ENCODE measurements around the gene DUT.

DUT gene

DNA sequence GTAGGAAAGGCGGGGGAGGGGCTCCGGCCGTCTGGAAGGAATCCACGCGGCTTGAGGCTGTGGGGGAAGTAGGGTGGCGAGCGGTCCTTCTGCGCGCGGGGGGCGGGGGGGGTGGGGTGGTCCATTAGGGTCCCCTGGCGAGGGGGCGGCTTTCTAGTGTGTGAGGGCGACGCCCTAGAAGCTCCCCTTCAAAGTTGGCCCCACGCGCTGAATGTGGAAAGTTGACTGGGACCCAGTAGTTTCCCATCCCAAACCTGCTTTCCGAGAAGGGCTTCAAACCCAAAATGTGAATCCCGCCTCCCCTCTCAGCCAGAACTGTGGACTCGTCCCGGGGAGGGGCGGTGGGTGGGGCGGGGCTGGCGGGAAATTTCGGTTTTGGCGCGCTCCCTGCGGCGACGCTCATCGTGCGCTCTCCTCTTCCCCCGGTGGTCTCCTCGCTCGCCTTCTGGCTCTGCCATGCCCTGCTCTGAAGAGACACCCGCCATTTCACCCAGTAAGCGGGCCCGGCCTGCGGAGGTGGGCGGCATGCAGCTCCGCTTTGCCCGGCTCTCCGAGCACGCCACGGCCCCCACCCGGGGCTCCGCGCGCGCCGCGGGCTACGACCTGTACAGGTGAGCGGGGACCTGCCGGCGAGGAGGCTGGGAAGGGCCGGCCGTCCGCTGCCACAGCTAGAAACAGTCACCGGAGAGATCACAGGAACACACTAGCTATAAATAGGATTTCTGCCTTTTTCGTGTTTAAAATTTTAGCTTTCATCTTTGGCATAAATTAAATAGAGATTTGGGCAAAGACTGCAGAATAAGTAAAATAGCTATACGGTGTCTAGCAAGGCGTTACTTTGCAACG lies 790 bp downstream of the DUT start:
- peak; percentile 34 for DNase-seq

DNA sequence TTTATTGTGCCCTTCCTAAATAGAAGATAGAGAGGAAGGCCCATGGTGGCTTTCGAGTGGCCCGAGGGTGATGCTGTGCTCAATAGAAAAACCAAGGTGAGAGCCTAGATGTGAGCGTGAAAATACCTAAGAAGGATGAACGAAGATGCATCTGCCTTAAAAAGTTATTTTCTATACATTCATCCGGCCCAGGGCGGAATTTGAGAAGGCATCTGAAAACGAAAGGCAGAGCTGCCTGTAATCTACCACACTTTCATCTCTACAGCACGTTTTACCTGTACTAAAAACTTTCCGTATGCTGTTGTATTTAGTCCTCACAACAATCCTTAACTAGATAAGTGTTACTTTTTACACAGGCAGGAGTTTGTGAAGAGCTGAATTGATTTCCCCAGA lies 1.4 kb downstream of the DUT start:
- DNase-seq, result no peak

DNA sequence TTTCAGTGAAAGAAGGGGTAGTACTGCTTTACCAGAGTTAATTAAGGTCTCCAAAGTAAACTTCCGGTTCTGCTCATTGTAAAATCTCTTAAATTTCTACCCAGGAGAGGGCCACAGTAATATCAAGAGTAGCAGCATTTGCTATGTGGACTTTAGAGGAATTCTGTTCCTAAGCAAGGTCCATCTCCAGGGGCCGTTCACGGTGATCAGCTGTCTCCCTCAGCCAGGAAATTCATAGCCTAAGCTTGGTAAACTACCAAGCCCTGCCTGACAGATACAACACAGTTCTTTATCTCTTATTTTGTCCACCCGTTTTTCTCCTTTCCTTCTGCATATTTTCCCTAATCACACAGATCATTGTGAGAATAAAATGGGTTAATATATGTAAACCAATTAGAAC lies 2.3 kb downstream of the DUT start:
- no peak for DNase-seq

DNA sequence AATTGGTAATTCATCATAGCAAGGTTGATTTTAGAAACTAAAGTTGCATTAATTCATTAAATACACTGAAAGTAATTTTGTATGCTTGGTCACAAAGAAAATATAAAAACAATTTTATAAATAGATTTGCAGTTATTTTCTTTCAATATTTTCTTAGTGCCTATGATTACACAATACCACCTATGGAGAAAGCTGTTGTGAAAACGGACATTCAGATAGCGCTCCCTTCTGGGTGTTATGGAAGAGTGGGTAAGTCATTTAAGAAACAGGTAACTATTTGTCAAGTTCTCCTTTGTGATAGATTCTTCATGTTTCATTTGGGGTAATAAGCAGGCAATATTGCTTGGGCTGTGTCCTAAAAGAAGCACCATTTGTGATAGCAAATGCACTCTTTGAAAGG lies 3.0 kb downstream of the DUT start:
- DNase-seq, result no peak

DNA sequence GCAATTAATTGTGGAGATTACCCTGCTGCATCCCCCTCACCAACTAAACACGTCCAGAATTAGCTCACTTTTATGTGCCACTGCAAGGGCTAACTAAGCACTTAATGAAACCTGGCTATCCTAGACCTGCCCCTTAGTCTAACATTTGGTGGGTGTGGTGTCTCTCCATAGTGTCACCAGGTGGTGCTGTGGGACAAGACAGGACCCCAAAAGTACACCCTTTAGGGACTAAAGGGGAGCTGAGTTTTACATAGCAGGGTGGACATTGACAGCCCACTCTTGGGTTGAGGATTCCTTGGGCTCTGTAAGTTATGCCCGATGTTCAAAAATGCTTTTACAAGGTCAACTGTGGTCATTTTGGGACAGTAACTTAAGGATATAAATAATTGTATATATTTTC lies 5.7 kb downstream of the DUT start:
- no peak for DNase-seq

DNA sequence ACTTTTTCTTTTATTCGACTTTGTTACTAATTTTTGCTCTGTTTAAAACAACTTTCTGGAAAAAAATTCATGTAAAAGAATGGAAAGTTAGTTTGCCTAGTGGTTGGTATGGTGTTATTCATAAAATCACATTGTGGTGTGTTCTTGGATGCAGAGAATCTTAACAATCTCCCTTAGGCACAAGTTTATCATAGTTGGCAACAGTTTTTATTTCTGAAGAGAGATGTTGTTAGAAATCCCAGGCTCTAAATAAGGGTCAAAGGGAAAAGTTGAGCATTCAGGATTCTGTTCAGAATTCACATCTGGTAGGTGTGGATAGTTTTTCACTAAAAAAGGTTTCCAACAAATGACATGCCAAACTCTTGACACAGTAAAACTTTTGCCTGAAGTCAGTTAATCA lies 6.4 kb downstream of the DUT start:
- DNase-seq, result no peak

DNA sequence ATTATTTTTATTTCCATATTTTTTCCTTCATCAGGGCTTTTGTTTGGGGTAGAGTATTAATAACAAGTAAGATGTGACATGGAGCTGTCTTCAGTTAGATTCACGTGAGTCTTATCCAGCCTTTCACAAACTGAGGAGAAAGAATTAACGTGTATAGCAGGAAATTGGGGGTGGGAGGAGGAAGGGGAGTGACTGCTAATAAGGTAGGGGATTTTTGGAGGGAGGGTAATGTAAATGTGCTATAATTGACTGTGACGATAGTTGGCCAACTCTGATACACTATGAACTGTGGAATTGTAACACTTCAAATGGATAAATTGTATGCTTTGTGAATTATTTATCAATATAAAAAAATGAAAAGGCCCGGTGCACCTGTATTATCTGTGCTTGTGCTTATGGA lies 8.9 kb downstream of the DUT start:
- no peak for DNase-seq

DNA sequence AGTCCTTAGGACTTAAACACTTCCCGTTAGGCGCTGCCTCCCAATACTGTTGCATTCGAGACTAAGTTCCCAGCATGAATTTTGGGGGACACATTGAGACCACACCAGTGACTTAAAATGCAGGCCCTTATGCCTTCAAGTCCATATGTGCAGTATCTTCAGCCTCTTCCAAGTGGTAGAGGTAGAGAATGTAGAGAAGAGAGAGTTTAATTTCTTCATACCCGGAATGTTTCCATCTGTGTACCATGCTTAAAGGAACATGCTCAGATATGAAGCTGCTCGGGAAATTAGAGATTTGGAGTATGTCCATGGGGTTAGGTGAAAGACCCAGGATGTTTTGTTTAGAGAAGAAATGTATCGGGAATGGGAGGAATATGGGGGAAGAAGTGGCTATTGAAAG lies 12.6 kb downstream of the DUT start:
- no peak for DNase-seq

DNA sequence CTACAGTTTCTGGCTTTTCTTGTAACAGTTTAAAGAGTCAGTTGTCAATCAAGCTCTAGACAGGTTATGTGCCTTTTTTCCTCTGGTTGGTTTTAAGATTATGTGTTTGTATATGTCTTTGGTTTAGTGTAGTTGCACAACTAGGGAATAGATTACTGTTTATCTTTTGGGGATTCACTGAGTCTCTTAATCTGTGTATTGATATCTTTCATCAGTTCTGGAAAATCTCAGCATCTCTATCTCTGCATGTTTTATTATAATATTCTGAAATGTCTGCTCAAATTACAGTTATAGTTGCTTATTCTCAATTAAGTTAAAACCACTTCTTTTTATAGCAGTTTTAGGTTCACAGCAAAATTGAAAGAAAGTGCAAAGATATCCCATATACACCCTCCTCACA lies 14.3 kb downstream of the DUT start:
- DNase-seq, result no peak

DNA sequence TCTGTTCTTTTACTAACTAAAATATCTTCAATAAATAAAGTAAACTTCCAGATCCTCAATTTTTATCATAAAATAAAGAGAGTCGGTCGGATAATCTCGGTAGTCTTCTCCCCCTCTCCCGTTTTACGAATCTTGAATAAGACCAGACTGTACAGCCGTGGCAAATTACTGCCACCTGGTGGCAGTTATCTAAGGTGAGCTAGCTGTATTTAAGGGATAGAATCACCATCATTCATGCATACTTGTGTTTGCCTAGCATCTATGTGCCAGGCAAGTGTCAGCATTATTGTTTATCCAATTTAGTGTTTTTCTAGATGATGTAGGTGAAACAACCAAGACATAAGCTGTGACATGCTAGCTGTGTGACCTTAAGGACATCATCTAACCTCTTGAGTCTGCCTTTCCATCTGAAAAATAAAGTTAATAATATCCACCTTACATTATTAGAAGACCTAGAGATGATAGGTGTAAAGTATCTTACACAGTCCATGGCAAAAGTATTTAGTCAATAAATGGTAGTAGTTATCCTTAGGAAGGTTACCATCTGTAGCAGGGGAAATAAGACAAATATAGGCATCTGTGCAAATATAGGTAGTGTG lies 21.3 kb downstream of the DUT start:
- peak; percentile 71 for DNase-seq

DNA sequence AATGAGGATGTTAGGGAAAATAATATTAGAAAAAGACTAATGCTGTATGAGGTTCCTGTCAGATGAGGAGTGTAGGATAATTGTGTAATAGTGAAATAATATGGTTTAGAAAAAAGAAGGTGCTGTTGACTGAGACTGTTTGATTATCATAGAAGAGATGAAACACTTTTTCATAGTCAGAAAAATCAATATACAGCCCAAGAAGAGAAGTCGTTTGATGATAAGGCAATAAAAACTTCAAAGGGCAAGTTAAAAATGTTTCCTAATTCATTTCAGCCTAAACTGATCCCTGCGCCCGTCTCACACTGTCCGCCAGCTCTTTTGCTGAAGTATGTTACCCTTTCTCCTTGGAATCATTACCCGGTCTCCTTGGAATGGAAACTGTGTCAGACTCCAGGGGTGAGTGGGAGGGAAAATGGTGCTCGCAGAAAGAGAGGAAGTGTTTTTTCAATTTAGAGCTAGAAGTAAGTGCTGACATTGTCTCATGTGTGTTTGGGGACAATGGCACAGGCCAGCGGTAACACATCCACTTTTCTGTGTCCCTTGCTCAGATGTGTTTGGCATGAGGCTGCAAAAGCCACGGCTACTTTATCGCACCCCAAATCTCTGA lies 23.6 kb downstream of the DUT start:
- DNase-seq, result no peak

DNA sequence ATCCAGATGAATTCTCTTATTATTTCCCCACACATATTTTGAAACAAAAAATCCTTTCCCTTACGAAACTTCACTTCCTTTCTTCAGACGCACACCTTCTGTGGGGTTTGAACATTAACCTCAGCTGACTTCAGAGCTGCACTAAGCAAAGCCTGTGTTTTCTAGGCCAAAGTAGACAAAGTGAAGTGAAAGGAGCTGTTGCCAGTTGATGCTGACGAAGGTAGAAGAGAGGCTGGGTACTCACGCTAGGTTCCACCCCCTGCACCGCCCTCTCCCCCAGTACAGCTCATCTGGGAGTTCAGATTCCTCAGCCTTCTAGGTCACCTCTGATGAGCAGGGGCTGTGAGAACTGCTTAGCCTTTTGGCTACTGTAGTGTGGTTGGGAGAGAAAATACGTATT lies 24.1 kb downstream of the DUT start:
- no peak for DNase-seq

DNA sequence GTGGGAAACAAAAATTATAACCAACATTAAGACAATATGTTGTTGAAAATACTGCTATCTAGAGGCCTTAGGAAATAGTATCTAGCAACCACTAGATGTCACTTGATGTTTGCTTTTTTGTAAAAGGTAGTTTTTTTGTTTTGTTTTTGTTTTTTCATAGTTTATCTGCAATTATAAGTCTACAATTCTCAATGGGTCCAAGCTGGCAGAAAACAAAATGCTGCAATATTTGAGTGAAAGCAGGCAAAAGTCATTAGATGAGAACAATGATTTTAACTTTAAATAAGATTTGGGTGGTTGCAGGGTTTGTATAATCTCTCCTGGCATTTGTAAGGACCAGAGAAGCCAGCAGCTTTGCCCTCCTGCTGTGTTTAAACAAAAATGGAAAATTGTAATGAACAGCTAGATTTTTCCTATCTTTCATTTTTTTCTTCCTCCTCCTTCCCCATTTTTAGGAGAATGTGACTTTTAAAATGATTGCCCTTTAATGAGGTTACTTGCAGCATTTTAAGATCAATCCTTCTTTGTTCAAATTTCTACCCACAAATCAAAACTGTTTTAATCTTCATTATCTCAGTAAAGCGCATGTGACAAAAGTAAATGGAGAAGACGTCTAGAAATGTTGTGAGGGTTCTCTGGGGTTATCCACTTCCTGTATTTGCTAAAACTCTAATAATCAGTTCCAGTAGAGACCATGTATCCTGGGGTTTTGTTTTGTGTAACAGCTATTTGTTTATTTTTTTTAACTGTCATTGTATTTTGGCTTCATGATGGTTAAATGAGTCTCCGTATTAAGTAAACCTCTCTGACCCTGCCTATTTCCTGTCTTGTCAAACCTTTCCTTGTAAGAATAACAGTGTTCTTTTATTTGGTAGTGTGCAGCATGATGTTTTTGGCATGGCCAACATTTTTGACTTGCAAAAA lies 27.3 kb downstream of the DUT start:
- no peak for DNase-seq

DNA sequence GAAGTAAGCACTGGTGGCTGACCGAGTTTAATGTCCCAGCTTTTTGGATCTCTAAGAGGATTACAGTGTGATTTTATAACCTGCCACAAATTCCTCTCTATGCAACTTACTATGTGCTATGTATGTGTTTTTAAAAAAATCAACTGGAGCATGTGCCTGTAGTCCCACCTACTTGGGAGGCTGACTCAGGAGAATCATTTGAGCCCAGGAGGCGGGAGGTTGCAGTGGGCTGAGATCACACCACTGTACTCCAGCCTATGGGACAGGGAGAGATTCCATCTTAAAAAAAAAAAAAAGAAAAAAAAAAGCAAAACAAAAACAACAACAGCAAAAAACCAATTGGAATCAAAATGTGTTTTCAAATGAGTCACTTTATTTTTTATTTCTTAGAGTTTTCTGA lies 29.6 kb downstream of the DUT start:
- DNase-seq, result no peak

DNA sequence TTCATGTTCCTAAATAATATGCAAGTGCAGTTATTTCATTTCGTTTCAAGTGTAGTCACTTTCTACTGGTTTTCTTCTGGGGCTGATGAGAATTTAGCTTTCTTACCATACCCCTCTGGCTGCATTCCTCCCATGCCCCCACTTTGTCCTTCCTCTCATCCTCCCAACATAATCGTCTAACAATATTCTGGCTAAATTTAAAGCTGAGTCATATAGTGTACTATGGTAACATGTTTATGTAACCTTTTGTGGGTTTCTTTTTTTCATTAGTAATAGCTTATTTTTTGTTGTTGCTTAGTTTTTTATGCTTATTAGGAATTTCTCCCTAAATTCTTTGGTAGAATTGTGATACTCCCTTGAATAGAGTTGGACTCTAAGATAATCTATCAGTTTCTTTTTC lies 30.5 kb downstream of the DUT start:
- no peak for DNase-seq

DNA sequence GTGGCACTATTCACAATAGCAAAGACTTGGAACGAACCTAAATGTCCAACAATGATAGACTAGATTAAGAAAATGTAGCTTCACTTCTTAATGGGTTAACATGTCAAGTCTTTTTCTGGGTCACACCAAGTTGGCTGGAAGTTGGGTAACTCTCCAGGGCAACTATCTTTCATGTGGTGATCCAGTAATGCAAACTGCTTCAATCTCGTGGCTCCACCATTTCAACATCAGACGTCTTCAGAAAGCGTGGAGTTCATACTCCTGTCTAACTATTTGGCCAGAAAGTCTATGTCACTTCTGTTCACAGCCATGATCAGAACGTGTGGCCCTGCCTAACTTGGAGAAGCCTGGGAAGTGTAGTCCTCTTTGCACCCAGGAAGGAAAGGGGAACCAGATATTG lies 32.2 kb downstream of the DUT start:
- DNase-seq, result no peak

DNA sequence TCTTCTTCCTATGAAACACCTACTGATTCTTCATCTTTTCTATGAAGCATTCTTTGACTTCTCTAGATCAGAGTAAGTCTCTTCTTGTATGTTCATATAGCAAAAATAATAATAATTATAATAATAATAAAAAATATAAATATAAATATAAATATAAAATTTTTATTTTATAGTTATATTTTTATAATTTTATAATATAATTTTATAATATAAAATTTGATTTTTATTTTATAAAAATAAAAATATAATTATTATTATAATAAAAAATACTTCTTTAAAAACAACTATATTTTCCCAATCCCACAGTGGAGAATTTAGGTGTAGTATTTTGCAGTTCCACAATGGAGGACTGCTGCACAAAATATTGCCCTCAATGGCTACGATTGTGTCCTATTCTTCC lies 34.3 kb downstream of the DUT start:
- no peak for DNase-seq

DNA sequence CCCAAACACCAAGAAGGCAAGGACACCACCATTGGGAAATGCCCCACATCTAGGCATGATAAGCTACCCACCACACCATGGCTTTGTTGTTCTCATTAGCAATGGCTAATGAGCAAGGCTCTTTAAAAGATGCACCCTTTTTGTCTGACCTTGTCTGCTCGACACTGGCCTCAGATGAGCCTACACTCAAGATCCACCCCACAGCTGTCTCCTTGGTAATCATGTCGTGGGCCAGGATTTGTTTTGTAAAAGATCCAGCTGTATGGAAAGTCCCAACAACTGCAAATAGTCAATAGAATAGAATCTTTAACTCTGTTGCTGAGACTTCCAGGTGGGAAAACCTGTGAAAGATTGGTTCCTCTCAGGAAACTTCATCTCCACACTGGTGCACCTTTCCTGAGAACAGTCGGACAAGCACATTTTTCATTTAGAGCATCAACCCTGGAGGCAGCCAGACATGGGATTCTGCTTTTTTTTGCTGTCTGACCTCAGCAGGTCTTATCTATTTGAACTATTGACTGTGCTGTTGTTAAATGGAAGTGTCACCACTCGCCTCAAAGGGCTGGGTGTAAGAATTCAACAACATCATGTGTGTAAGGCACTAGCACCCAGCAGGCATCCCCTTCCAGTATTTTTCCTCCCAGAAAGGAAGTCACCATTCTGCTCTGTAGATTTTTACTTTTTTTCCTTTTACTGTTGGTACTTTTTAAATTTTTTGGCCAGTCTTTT lies 35.5 kb downstream of the DUT start:
- no peak for DNase-seq

DNA sequence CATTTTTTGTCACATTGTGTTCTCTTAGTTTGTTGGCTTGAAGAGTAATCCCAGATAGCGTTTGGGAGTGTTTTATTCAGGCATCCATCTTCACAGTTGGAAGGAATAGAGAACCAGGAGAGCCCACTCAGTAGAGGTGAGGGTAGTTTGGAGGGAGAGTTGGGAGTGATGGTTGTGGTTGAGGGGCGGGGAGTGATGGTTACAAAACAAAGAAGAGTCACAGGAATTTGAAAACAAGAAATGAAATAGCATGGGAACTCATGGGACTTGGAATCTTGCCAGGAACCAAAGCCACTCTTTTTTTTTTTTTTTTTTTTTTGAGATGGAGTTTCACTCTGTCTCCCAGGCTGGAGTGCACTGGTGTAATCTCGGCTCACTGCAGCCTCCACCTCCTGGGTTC lies 36.3 kb downstream of the DUT start:
- DNase-seq, result no peak

DNA sequence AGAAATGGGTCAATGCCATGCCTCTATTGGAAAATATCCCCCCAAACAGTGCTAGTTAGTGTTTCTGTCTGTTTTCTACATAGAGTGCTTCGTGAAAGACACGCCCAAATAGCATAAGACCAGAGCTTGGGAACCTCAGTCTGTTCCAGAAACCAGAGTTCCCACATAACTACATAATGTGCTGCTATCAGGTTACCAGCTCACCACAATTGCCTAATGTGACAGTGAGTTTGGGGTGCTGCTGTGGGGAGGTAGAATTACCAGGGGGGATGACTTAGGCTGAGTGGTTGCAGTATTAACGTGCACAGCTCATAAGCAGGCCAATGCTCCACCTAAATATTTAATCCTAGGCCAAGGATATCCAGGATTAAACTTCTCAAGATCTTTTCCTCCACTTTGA lies 39.2 kb downstream of the DUT start:
- DNase-seq, result no peak

DNA sequence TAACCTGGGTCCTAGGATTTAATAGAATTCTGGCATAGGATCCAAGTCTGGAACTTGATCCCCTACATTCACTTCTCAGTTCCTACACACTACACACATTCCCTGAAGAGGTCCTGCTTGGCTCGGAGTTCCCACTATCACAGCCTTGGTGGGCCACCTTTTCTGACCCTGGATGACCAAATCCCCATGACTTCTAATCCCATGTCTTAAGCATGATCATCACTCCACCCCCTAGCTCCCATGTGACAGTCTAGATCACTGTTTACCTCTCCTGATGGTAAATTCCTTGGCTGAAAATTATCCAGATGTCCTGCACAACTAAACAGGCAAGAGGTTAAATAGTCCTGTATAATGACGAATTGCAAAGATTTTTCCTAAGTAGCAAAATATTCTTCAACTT lies 40.3 kb downstream of the DUT start:
- DNase-seq, result no peak

DNA sequence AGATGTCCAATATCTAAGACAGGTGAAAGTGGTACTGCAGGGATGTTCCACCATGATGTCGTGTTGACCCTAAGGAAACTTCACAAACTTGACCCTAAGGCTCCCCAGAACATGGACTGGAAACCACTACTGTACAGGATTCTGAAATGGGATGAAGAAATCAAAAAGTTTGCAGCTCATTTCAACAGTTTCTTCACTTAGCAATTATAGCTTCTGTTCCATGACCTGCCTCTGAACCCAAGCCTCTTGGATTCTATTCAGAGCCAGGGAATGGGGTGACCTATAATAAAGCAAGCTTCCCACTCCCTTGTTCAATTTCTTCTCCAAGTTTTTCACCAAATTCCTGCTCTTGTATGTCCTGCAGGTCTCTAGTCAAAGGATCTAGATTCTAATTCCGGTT lies 40.7 kb downstream of the DUT start:
- DNase-seq, result no peak

Data from NCI-H1048 (cell line).